MCF 10A (cell line): Measurements from ENCODE around the gene ANO4. TPM values are rescaled to one million over a fixed set of nuclear protein-coding genes. Genes with fewer than 3 reads are reported as not detected.

Experiments used
- BruUV-seq: library from RNA; stranded (reverse); fragments of 400-500 nt; replicated peaks from 2 replicates; lab custom pipeline; 2021; lab: Mats Ljungman, UMichigan
- CTCF ChIA-PET: fragments of 300-600 bp; sonication (Branson Sonifier 250); formaldehyde crosslinking; extraction: SDS; loops from one replicate; lab custom pipeline; 2021; ENCODE audit warnings: antibody characterized with exemption, inconsistent platforms; lab: Yijun Ruan, JAX
- POLR2A ChIA-PET: fragments of 300-600, 350-650 bp; sonication (Branson Sonifier 250); formaldehyde crosslinking; extraction: SDS; loops from one replicate; lab custom pipeline; 2020; ENCODE audit warnings: antibody characterized with exemption, inconsistent platforms; lab: Yijun Ruan, JAX
- DNase-seq: peaks from one replicate; pipeline ENCODE4 v3.0.0-alpha.2; 2018; ENCODE audit not compliant: unreplicated experiment
- H3K27ac Mint-ChIP-seq: one replicate; pipeline ENCODE4 v1.8.0; 2022; ENCODE audit warnings: mild to moderate bottlenecking, low read depth, mixed read lengths; ENCODE audit not compliant: unreplicated experiment
- H3K27me3 Mint-ChIP-seq: one replicate; pipeline ENCODE4 v1.8.0; 2022; ENCODE audit warnings: mixed read lengths; ENCODE audit not compliant: insufficient read depth, unreplicated experiment
- H3K36me3 Mint-ChIP-seq: one replicate; pipeline ENCODE4 v1.8.0; 2022; ENCODE audit warnings: mild to moderate bottlenecking, moderate library complexity, mixed read lengths; ENCODE audit not compliant: insufficient read depth, unreplicated experiment
- H3K4me1 Mint-ChIP-seq: one replicate; pipeline ENCODE4 v1.8.0; 2022; ENCODE audit warnings: mixed read lengths; ENCODE audit not compliant: insufficient read depth, unreplicated experiment
- H3K4me3 Mint-ChIP-seq: one replicate; pipeline ENCODE4 v1.8.0; 2022; ENCODE audit warnings: mild to moderate bottlenecking, moderate library complexity, mixed read lengths; ENCODE audit not compliant: unreplicated experiment
- H3K9me3 Mint-ChIP-seq: one replicate; pipeline ENCODE4 v1.8.0; 2022; ENCODE audit warnings: mixed read lengths; ENCODE audit not compliant: unreplicated experiment
- intact Hi-C: fragments of 100-400 bp; cut with micrococcal nuclease; formaldehyde crosslinking; loops from 2 replicates; pipeline ENCODE4 v1.14.1; 2022
- total RNA-seq: library from RNA; stranded (reverse); gene quantifications from 2 replicates; pipeline ENCODE4 v1.2.3, GENCODE V29; 2022
- TF ChIP-seq, protein P1 (sequence below): fragments of 200-600 bp; IDR thresholded peaks from one replicate; pipeline ENCODE4 v1.8.0; 2022; ENCODE audit warnings: antibody characterized with exemption, mild to moderate bottlenecking; ENCODE audit not compliant: unreplicated experiment

ANO4 gene
- total RNA-seq, 1 experiment from 2014 or later = 0.91 TPM

DNA sequence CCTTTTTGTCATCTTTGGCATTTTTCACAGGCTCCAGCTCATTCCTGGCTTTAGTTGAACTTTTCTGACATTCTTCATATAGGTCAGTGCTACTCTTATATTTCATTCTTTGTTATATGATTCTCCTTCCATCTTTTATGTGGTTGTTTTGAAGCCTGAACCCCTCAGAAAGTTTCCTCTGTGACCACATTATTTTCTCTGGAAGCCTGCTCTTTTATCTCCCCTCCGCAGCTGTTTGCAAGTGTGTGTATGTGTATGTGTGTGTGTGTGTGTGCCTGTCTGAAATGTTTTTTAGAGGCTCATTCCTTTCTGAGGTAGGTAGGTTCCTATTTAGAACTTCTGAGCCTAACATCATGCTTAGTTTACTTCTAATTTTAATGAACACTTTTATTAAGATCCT lies 47.6 kb downstream of the ANO4 start:
- H3K4me1 Mint-ChIP-seq = peaks cover 10% of the 10 kb centered on the region
- no peaks in the 10 kb centered on the region for H3K36me3 Mint-ChIP-seq
- no TSS peak for BruUV-seq
- no peaks in the 10 kb centered on the region for H3K27me3 Mint-ChIP-seq
- H3K4me3 Mint-ChIP-seq = no peak overlapping the region
- TF ChIP-seq, protein P1, sequence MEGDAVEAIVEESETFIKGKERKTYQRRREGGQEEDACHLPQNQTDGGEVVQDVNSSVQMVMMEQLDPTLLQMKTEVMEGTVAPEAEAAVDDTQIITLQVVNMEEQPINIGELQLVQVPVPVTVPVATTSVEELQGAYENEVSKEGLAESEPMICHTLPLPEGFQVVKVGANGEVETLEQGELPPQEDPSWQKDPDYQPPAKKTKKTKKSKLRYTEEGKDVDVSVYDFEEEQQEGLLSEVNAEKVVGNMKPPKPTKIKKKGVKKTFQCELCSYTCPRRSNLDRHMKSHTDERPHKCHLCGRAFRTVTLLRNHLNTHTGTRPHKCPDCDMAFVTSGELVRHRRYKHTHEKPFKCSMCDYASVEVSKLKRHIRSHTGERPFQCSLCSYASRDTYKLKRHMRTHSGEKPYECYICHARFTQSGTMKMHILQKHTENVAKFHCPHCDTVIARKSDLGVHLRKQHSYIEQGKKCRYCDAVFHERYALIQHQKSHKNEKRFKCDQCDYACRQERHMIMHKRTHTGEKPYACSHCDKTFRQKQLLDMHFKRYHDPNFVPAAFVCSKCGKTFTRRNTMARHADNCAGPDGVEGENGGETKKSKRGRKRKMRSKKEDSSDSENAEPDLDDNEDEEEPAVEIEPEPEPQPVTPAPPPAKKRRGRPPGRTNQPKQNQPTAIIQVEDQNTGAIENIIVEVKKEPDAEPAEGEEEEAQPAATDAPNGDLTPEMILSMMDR = no peak
- intact Hi-C loops = no loop called here
- H3K9me3 Mint-ChIP-seq = no peaks in the 10 kb centered on the region
- H3K27ac Mint-ChIP-seq = no peak overlapping the region
- ChIA-PET POLR2A (no interaction called here), CTCF (no interaction called here)
- DNase-seq = no peak

DNA sequence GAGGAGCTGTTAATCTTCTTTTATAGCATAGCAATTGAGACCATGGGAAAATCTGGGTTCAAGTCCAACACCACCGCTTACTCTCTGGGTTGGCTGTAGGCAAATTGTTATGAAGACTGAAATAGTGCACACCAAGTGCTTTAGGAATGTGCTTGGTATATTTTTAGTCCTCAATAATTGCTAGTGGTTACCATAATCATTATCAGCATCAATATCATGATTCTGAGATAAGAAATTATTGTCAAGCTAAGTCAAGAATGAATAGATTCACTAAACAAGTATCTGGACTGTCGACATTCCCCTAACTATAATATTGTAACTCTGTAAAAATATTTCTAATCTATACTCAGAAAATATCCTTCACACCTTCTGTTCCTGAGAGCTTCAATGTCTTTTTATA lies 48.5 kb downstream of the ANO4 start:
- H3K9me3 Mint-ChIP-seq = no peaks in the 10 kb centered on the region
- H3K27me3 Mint-ChIP-seq = no peaks in the 10 kb centered on the region
- peaks cover 10% of the 10 kb centered on the region for H3K4me1 Mint-ChIP-seq
- DNase-seq = no peak
- no TSS peak for BruUV-seq
- no peaks in the 10 kb centered on the region for H3K36me3 Mint-ChIP-seq
- ChIA-PET CTCF (no interaction called here), POLR2A (interaction anchor here (0.6 kb wide), 1 partner anchor 77 kb away, joined by 3 read pairs; no protein-coding TSS in a partner anchor)
- intact Hi-C loops = no loop called here
- H3K27ac Mint-ChIP-seq = no peak overlapping the region
- H3K4me3 Mint-ChIP-seq = no peak overlapping the region
- TF ChIP-seq, protein P1 = no peak

DNA sequence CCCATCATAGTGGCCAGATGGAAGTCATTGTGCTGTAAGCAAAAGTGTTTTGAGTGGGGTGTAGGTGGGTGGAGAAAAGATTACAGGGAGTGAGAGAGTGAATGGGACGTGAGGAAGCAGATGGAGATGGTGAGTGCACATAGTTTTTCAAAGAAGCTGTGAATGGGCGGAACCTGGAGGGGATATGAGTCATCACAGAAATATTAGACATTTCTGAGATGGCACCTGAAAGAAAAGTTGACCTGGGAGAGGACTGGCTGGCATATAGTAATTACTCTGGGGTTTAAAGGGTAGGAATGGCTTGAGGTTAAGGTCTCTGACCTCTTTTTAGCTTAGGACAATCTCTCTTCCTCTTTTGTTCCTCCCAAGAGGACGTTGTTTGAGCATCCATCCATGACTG lies 50.5 kb downstream of the ANO4 start:
- intact Hi-C loops = no loop called here
- H3K27ac Mint-ChIP-seq = no peak overlapping the region
- ChIA-PET CTCF (interaction anchor here (0.6 to 1.6 kb wide), 6 partner anchors 11 to 160 kb away, joined by 3 to 5 read pairs (median 4); no protein-coding TSS in a partner anchor), POLR2A (no interaction called here)
- peak; percentile 13 for DNase-seq
- no peaks in the 10 kb centered on the region for H3K9me3 Mint-ChIP-seq
- BruUV-seq = no TSS peak
- peaks cover 10% of the 10 kb centered on the region for H3K4me1 Mint-ChIP-seq
- no peak overlapping the region for H3K4me3 Mint-ChIP-seq
- TF ChIP-seq, protein P1 = no peak
- no peaks in the 10 kb centered on the region for H3K27me3 Mint-ChIP-seq
- H3K36me3 Mint-ChIP-seq = no peaks in the 10 kb centered on the region

DNA sequence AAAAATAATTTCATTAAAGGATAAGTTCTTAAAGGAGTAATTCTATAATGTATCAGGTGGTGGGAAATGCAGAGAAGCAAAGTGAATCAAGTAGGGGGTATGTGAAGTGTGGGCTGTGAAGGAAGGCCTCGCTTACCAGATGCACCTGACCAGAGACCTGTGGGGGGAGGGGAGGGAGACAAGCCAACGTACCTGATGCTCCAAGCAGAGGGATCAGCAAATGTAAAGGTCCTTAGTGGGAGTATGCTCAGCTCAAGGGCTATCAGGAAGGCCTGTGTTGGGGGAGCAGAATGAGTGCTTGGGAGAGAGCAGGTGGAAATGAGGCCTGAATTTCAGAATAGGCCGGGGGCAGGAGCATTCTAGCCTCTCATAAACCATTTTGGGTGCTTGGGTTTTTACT lies 57.1 kb downstream of the ANO4 start:
- CTCF ChIA-PET = interaction anchor here (0.5 kb wide), 1 partner anchor 111 kb away, joined by 3 read pairs; no protein-coding TSS in a partner anchor
- Mint-ChIP-seq H3K36me3 (no peaks in the 10 kb centered on the region), H3K4me3 (no peak overlapping the region), H3K4me1 (no peaks in the 10 kb centered on the region), H3K27me3 (no peaks in the 10 kb centered on the region), H3K27ac (no peak overlapping the region), H3K9me3 (no peaks in the 10 kb centered on the region)
- intact Hi-C loops = no loop called here
- no TSS peak for BruUV-seq
- POLR2A ChIA-PET = no interaction called here
- no peak for DNase-seq
- TF ChIP-seq, protein P1 = no peak
